ACHN (cell line): ENCODE measurements around the gene PAPLN.
"Not testable (repeated sequence)": the region's sequence is repeated elsewhere in the genome, so short reads cannot be mapped to it uniquely, and the experiment has no call there.

Source experiments
- DNase-seq: peaks from one replicate; pipeline ENCODE4 v3.0.0-alpha.2; 2015
- in situ Hi-C: cut with HindIII; loops from 2 replicates; pipeline ENCODE4 v1.10.0; 2017; ENCODE audit warnings: low sequenced_read_pairs, low pct_ligation_motif_present, low pct_unique_long_range_greater_than_20kb

PAPLN gene

GRCh38 chr14:73307261-73307660, 70.0 kb downstream of the PAPLN start:
- DNase-seq, result no peak
- in situ Hi-C loops, result no loop called here

- DNase-seq, in situ Hi-C loops: not testable (repeated sequence)
Observed at GRCh38 chr14:73309207-73309606, 71.9 kb downstream of the PAPLN start.

GRCh38 chr14:73311708-73312030, 74.4 kb downstream of the PAPLN start:
- DNase-seq, result no peak
- in situ Hi-C loops, result no loop called here

- in situ Hi-C loops, result no loop called here
- DNase-seq, result no peak
Observed at GRCh38 chr14:73312687-73313086, 75.4 kb downstream of the PAPLN start.

- in situ Hi-C loops, result no loop called here
- DNase-seq, result no peak
Observed at GRCh38 chr14:73313151-73313550, 75.8 kb downstream of the PAPLN start.

GRCh38 chr14:73323896-73324399, 86.6 kb downstream of the PAPLN start:
- DNase-seq, result no peak
- in situ Hi-C loops, result no loop called here
